Measurements from ENCODE around the gene POLD2.

POLD2 gene

GRCh38 chr7:44149571-44150465 is 26.5 kb upstream of the POLD2 start:
- in situ Hi-C loops (cut with HindIII; ENCODE audit: low pct_unique_long_range_greater_than_20kb, low sequenced_read_pairs), result no loop called here
- TF ChIP-seq JUND (IDR thresholded peaks at IDR 0.05; ENCODE audit: low read depth), result no peak
- DNase-seq (ENCODE audit: low read depth in 1 of 2, low spot score in 1 of 2), result no peak

DNA sequence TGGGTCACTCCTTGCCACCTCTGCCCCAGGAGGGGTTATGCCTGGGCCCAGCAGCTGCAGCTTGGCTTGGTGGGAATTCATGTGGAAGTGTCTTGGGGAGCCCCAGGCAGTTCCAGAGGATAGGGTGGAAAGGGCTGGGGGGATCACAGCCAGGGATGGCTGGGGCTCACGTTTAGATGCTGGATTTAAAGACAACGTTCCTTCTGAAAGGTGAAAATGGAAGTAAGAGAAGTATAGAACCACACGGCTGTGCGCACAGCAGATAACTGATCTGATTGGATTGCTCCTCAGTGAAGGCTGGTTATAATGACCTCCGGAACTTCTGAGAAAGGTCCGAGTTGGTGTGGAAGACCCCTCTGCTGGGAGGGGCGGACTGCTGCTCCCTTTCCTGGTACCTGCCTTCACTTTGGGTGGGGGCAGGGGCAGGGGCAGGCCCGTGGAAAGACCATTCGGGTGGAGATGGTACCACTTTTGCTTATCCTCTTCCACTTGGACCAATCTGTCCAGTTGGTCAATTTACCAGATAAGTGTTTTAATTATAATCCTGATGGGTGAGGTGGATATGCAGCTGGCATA is 25.7 kb upstream of the POLD2 start:
- DNase-seq (ENCODE audit: low read depth in 1 of 2, low spot score in 1 of 2), result no peak
- in situ Hi-C loops (cut with HindIII; ENCODE audit: low pct_unique_long_range_greater_than_20kb, low sequenced_read_pairs), result no loop called here
- no peak for TF ChIP-seq JUND (IDR thresholded peaks at IDR 0.05; ENCODE audit: low read depth)

DNA sequence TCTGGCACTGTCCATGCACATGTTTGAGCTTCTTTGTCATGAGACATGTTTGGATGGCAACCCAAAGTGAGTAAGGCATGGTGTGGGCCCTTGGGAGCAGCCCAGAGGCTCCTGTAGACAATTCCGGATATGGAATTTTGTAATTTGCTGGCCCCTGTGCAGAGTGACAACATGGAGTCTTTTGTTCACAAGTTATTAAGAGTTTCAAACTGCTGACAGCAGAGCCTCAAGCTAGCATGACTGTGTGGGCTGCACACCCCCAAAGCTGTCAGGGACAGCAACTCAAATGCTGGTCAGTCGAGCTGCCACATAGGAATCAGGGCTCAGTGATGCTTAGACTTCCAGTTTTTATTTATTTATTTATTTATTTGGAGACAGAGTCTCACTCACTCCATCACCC is 24.8 kb upstream of the POLD2 start:
- DNase-seq (ENCODE audit: low read depth in 1 of 2, low spot score in 1 of 2), result no peak
- in situ Hi-C loops (cut with HindIII; ENCODE audit: low pct_unique_long_range_greater_than_20kb, low sequenced_read_pairs), result no loop called here
- TF ChIP-seq JUND (IDR thresholded peaks at IDR 0.05; ENCODE audit: low read depth), result no peak

GRCh38 chr7:44147026-44147991 is 24.0 kb upstream of the POLD2 start:
- in situ Hi-C loops (cut with HindIII; ENCODE audit: low pct_unique_long_range_greater_than_20kb, low sequenced_read_pairs), result no loop called here
- no peak for TF ChIP-seq JUND (IDR thresholded peaks at IDR 0.05; ENCODE audit: low read depth)
- DNase-seq (ENCODE audit: low read depth in 1 of 2, low spot score in 1 of 2), result no peak

- in situ Hi-C loops (cut with HindIII; ENCODE audit: low pct_unique_long_range_greater_than_20kb, low sequenced_read_pairs), result no loop called here
- no peak for TF ChIP-seq JUND (IDR thresholded peaks at IDR 0.05; ENCODE audit: low read depth)
- peak in 1 of 2 experiments; percentile 71 for DNase-seq (ENCODE audit: low read depth in 1 of 2, low spot score in 1 of 2)
Measured at GRCh38 chr7:44145969-44146911, 22.9 kb upstream of the POLD2 start.

- no peak for TF ChIP-seq JUND (IDR thresholded peaks at IDR 0.05; ENCODE audit: low read depth)
- DNase-seq (ENCODE audit: low read depth in 1 of 2, low spot score in 1 of 2), result no peak
- in situ Hi-C loops (cut with HindIII; ENCODE audit: low pct_unique_long_range_greater_than_20kb, low sequenced_read_pairs), result no loop called here
Measured at GRCh38 chr7:44145479-44145968, 22.2 kb upstream of the POLD2 start.

DNA sequence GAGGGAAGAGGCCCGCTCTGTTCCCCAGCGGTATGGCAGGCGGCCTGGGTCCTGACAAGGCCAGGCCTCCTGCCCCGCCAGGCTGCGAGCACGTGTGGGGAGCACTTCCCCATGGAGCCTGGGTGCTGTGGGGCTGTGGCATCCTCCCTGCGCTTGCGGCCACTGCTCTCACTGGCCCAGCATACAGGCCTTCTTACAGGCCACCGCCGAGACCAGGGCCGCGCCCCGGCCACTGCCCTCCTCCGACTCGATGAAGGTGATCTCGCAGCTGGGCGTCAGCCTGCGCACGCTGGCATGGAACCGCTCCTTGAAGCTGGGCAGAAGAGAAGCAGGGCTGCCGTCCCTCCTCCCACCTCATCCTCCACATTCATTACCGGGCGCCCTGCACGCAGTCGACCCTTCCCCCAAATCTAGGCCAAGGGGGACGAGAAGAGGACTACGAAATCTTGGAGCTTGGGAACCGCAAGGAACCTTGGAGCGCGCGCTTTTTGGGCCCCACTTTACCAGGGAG is 21.7 kb upstream of the POLD2 start:
- in situ Hi-C loops (cut with HindIII; ENCODE audit: low pct_unique_long_range_greater_than_20kb, low sequenced_read_pairs), result no loop called here
- no peak for TF ChIP-seq JUND (IDR thresholded peaks at IDR 0.05; ENCODE audit: low read depth)

GRCh38 chr7:44144426-44144967 is 21.1 kb upstream of the POLD2 start:
- in situ Hi-C loops (cut with HindIII; ENCODE audit: low pct_unique_long_range_greater_than_20kb, low sequenced_read_pairs), result no loop called here
- TF ChIP-seq JUND (IDR thresholded peaks at IDR 0.05; ENCODE audit: low read depth), result no peak
- no peak for DNase-seq (ENCODE audit: low read depth in 1 of 2, low spot score in 1 of 2)

More for the DNA sequence above, 21.7 kb upstream of the POLD2 start:
- DNase-seq (ENCODE audit: low read depth in 1 of 2, low spot score in 1 of 2), result no peak

DNA sequence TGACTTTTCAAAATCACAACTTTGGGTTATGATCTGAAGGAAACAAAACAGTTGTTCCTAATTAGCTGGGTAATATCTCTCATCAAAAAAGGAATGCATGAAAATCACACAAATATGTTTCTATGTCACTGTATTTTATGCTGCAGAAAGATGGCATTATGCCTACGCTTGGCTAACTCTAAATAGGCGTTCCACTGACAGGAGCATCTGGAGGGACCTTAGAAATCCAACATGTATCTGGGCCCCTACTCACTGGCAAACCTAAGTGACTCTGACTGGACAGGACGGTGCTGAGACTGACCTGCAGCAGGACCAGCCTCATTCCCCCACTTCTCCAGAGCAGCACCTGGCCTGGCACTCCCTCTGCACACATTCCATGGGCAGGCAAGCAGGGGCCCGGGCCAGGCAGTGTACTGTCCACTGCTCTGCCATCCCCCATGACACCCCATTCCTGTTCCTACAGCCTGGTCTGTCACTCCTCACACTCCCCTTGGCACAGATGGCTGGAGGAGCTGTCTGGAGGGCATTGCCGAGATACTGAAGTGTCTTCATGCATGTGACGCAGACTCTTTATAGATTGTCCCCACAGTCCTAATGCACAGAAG is 20.4 kb upstream of the POLD2 start:
- TF ChIP-seq JUND (IDR thresholded peaks at IDR 0.05; ENCODE audit: low read depth), result no peak
- DNase-seq (ENCODE audit: low read depth in 1 of 2, low spot score in 1 of 2), result no peak
- in situ Hi-C loops (cut with HindIII; ENCODE audit: low pct_unique_long_range_greater_than_20kb, low sequenced_read_pairs), result no loop called here

DNA sequence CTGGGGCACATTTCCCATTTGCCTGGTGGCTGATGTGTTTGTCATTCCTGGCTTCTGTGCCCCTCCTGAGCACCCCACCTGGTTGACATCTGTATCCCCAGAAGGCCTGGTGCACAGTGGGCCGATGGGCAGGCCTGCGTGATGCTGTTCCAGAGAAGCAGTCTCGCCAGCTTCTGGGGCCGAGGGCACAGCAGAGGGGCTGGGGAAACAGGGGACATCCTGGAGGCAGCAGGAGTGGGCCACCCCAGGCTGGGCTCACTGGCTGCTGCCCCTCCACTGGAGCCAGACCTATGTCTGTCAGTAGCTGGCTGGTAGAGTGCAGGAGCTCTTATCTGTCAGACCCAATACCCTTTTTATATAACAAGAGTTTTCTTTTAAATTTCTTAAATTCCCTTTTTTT is 18.7 kb upstream of the POLD2 start:
- no peak for TF ChIP-seq JUND (IDR thresholded peaks at IDR 0.05; ENCODE audit: low read depth)
- in situ Hi-C loops (cut with HindIII; ENCODE audit: low pct_unique_long_range_greater_than_20kb, low sequenced_read_pairs), result no loop called here
- DNase-seq (ENCODE audit: low read depth in 1 of 2, low spot score in 1 of 2), result no peak

Data from T47D (cell line).